CD4-positive, alpha-beta T cell treated with Interleukin-17A for 4 hours (primary cell): ENCODE measurements around the gene DNPH1.

Experiments
- DNase-seq: peaks from one replicate; pipeline ENCODE4 v3.0.0-alpha.2; 2020; ENCODE audit warnings: mixed read lengths

Gene DNPH1

DNA sequence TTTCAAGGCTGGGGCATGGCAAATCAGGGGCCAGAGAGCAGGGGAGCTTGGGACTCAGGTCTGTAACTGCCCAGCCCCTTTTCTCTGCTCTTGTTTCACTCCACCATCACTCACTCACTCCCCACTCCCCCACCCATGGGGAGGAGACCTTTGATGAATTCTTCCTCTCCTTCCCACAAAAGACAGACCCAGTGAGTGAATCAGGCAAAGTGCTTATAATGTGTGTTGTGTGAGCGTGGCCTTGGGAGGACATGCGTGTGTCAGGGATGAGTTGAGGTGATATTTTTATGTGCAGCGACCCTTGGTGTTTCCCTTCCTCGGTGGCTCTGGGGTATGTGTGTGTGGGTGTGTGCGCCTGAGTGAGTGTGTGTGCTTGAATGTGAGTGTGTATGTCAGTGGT, 48.3 kb downstream of the DNPH1 start:
- DNase-seq = no peak

DNA sequence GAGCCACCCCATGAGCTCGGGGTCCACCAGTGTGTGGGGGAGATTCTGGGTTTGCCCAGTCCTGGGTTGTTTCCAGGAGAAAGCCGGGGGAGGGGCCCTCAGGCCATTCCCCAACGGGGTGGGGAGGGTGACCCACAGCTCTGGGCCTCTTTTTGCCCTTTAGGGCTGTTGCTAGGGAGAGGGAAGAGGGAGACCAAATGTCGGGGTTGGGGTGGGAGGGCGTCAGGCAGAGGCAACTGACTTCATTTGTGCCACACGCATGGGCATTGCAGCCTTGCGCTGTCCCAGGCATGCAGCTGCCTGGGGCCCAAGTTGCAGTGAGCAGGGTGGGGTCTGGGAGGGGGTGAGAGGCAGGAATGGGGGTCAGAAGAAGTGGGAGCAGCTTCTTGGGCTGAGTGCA, 49.2 kb downstream of the DNPH1 start:
- no peak for DNase-seq

DNA sequence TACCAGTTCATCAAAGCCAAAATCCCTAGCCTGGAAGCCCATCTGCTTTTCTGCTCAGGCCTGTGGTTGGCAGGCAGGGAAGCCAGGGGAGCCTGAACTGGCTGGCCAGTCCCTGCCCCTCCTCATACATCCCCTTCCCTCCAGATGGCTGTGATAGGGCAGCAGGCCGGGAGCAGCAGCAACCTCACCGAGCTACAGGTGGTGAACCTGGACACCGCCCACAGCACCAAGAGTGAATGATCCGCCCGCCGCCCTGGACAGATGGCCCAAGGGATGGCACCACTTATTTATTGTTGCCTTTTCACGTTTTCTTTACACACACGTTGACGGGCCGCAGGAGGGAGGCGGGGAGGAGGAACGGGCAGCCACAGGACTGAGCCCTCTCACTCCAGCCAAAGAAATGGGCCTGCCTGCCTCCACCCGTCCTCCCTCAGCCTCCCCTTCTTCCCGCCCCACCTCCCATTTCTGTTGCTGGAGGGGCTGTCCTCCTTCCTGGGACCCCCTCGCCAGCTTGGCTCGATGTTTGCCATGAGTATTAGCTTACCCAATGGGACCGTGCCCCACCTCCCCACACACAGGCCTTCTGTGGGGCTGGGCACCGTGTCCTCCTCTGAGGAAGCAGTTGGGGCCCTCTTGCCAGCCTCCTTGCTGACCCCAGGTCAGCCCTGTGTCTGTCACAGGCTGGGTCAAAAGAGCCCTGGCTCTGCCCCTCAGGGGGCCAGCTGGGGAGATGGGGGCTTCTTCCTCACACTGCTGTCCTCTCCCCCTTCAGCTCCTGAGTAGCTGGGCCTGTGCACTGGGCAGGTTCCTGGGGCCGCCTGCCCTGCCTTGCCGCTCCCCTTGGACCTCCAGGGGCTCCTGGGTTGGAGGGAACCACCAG, 50.1 kb downstream of the DNPH1 start:
- DNase-seq = no peak

DNA sequence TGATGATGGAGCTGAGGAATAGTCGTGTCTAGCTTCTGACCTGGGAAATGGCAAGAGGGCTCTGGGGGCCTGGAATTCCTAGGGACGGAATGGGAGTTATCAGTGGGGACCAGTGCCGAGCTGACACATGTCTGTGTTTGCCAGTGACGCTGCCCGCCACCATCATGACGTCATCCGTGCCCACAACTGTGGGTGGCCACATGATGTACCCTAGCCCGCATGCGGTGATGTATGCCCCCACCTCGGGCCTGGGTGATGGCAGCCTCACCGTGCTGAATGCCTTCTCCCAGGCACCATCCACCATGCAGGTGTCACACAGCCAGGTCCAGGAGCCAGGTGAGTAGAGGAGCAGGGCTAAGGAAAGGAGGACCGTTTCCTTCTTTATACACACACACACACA, 51.1 kb downstream of the DNPH1 start:
- no peak for DNase-seq

DNA sequence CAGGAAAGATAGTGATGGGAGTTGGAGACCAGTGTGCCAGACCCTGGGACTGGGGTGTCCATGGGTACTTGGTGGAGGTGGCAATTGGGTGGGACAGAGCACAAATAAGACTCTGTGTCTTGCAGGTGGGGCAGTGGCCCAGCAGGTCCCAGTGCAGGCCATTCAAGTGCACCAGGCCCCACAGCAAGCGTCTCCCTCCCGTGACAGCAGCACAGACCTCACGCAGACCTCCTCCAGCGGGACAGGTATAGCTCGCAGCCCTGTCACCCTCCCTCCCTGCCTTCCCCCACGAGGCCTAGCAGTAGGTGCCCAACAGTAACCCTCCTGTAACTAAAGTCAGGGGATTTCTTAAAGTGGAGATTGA, 52.9 kb downstream of the DNPH1 start:
- no peak for DNase-seq

DNA sequence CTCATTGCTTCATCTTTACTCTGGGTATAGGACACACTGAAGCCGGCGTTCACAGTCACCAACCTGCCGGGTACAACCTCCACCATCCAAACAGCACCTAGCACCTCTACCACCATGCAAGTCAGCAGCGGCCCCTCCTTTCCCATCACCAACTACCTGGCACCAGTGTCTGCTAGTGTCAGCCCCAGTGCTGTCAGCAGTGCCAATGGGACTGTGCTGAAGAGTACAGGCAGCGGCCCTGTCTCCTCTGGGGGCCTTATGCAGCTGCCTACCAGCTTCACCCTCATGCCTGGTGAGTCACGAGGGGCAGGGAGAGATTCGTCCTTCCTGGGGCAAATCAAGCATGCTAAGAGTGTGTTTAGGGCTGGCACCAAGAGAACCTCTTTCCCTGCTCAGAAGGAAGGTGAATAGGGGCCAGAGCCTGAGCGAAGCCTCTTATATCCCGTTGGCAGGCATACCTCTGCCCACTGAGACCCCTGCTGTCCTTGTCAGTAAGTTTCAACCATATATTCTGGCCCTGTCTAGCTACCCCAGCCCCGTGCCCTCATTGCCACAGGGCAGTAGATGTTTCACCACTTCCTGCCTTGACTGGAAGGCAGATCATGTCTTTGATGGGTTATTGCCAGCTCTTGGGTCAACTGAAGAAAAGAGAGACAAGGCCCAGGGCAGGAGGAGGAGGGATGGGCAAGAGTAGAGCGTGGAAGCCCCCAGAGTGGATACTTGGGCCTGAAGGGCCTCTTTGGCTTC, 53.4 kb downstream of the DNPH1 start:
- no peak for DNase-seq
